ENCODE results near the gene ACSL6. TPM values are rescaled to one million over a fixed set of nuclear protein-coding genes. Genes with fewer than 3 reads are reported as not detected.

The ACSL6 gene
- total and polyA plus RNA-seq, 2 donors from 2014 or later, result 1.4 to 2.1 TPM

DNA sequence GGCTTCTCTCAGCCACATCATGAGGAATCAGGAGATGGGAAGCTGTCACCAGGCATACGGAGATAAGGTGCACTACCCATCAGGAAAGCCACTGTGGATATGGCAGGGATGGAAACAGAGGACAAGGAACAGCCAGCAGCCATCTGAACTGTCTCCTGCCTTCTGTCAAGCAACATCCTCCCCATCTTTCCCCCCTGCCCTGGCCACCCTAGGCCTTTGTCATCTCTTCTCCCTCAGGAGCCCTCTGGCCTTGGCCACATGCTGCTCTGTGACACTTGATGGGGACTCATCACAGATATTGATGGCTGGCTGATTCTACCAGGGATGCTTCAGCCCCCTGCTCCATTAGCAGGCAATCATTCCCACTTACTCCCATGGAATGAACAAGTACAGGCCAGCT, 44.9 kb downstream of the ACSL6 start:
- no peaks in the 10 kb centered on the region for H3K36me3 ChIP-seq (ENCODE audit: control insufficient read depth in 2 of 3, insufficient read depth in 3 of 3, low read length in 3 of 3)
- no peaks in the 10 kb centered on the region for H3K27me3 ChIP-seq (ENCODE audit: control insufficient read depth, insufficient read depth, low read length)
- H3K9ac ChIP-seq (ENCODE audit: low read length in 3 of 3), result no peak overlapping the region
- FAIRE-seq (no peak), DNase-seq (no peak)
- H3K4me3 ChIP-seq (ENCODE audit: low read length in 3 of 3), result no peak overlapping the region
- no peaks in the 10 kb centered on the region for H3K9me3 ChIP-seq (ENCODE audit: control insufficient read depth in 2 of 3, insufficient read depth in 1 of 3, low read length in 3 of 3)
- no peak overlapping the region for H3K27ac ChIP-seq (ENCODE audit: low read depth in 2 of 2, low read length in 2 of 2)
- TF ChIP-seq, protein P1, sequence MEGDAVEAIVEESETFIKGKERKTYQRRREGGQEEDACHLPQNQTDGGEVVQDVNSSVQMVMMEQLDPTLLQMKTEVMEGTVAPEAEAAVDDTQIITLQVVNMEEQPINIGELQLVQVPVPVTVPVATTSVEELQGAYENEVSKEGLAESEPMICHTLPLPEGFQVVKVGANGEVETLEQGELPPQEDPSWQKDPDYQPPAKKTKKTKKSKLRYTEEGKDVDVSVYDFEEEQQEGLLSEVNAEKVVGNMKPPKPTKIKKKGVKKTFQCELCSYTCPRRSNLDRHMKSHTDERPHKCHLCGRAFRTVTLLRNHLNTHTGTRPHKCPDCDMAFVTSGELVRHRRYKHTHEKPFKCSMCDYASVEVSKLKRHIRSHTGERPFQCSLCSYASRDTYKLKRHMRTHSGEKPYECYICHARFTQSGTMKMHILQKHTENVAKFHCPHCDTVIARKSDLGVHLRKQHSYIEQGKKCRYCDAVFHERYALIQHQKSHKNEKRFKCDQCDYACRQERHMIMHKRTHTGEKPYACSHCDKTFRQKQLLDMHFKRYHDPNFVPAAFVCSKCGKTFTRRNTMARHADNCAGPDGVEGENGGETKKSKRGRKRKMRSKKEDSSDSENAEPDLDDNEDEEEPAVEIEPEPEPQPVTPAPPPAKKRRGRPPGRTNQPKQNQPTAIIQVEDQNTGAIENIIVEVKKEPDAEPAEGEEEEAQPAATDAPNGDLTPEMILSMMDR (IDR thresholded peaks at IDR 0.05; ENCODE audit: borderline replicate concordance, extremely low read depth, insufficient read depth), result no peak
- intact Hi-C loops (cut with DNase I), result no loop called here
- H3K4me1 ChIP-seq (ENCODE audit: control insufficient read depth in 2 of 3, insufficient read depth in 2 of 3, low read depth in 1 of 3, low read length in 3 of 3), result no peaks in the 10 kb centered on the region

DNA sequence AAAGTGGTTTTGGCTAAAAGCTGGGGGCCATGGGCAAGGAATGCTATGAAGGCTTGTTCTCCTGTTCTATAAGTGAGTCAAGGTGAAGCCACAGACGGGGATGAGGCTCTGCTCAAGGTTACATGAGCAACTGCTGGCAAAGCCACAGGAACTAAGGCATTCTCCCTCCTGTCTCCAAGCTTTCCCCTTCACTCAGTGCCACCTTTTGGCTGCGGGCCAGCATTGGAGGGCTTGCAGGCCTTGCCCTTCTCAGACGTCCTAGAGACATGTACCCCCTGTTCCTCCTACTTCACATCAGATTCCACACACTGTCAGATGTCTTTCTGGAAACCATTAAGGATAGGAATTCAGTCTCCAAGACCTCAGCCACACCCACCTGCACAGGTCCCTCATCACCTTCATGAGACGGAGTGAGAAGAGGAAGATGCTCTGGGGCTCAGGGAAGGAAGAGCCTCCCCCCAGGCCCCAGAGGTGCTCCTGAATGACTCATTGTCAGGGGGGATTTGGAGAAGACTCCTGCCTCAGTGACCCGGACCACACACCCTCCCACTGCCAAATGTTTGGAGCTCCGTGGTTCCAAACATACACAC, 45.5 kb downstream of the ACSL6 start:
- no peaks in the 10 kb centered on the region for H3K4me1 ChIP-seq (ENCODE audit: control insufficient read depth in 2 of 3, insufficient read depth in 2 of 3, low read depth in 1 of 3, low read length in 3 of 3)
- no peaks in the 10 kb centered on the region for H3K36me3 ChIP-seq (ENCODE audit: control insufficient read depth in 2 of 3, insufficient read depth in 3 of 3, low read length in 3 of 3)
- DNase-seq (no peak), FAIRE-seq (no peak)
- H3K4me3 ChIP-seq (ENCODE audit: low read length in 3 of 3), result no peak overlapping the region
- TF ChIP-seq, protein P1 (IDR thresholded peaks at IDR 0.05; ENCODE audit: borderline replicate concordance, extremely low read depth, insufficient read depth), result no peak
- no peaks in the 10 kb centered on the region for H3K27me3 ChIP-seq (ENCODE audit: control insufficient read depth, insufficient read depth, low read length)
- no peak overlapping the region for H3K27ac ChIP-seq (ENCODE audit: low read depth in 2 of 2, low read length in 2 of 2)
- intact Hi-C loops (cut with DNase I), result no loop called here
- no peaks in the 10 kb centered on the region for H3K9me3 ChIP-seq (ENCODE audit: control insufficient read depth in 2 of 3, insufficient read depth in 1 of 3, low read length in 3 of 3)
- H3K9ac ChIP-seq (ENCODE audit: low read length in 3 of 3), result no peak overlapping the region

DNA sequence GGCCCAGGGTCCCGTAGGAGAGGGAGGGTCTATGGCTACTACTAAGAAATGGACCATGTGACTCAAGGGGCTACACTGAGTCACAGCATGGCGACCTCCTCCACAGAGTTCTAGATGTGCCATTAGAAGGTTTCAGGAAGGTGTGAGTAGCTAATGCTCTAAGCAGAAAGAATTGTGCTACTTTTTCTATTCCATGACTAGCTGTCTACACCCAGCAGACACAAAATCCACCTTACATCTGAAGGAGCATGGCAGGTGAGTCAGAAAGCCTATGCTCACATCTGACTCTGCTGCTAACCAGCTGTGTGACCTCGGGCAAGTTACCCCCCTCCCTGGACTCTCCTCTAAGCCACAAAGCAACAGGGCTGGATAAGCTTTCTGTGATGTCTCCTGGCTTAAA, 51.6 kb downstream of the ACSL6 start:
- Histone ChIP-seq H3K9me3 (ENCODE audit: control insufficient read depth in 2 of 3, insufficient read depth in 1 of 3, low read length in 3 of 3) (no peaks in the 10 kb centered on the region), H3K27ac (ENCODE audit: low read depth in 2 of 2, low read length in 2 of 2) (no peak overlapping the region), H3K4me3 (ENCODE audit: low read length in 3 of 3) (no peak overlapping the region), H3K36me3 (ENCODE audit: control insufficient read depth in 2 of 3, insufficient read depth in 3 of 3, low read length in 3 of 3) (no peaks in the 10 kb centered on the region), H3K27me3 (ENCODE audit: control insufficient read depth, insufficient read depth, low read length) (no peaks in the 10 kb centered on the region), H3K4me1 (ENCODE audit: control insufficient read depth in 2 of 3, insufficient read depth in 2 of 3, low read depth in 1 of 3, low read length in 3 of 3) (peaks cover 0 to 9% (median 2%) of the 10 kb centered on the region in 3 donors), H3K9ac (ENCODE audit: low read length in 3 of 3) (no peak overlapping the region)
- intact Hi-C loops (cut with DNase I), result no loop called here
- DNase-seq (no peak), FAIRE-seq (no peak)
- TF ChIP-seq, protein P1 (IDR thresholded peaks at IDR 0.05; ENCODE audit: borderline replicate concordance, extremely low read depth, insufficient read depth), result no peak

DNA sequence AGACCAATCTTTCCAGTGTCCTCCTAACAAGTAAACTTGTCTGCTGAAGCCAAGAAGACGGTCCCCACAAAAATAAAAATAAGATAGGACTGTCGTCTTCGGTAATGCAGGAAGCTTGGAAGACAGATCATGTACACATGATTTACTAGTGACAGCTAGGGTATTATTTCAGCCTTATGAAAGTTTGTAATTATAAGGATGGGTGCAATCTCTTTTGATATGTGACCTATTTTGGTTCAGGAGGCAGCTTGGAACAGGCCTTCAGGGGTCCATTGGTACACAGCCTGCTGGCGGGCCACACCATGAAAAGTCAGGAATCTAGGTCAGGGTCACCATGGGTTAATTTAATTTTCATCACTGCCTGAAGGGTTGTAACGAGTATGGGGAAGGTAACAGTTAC, 52.3 kb downstream of the ACSL6 start:
- intact Hi-C loops (cut with DNase I), result no loop called here
- Histone ChIP-seq H3K4me3 (ENCODE audit: low read length in 3 of 3) (no peak overlapping the region), H3K9me3 (ENCODE audit: control insufficient read depth in 2 of 3, insufficient read depth in 1 of 3, low read length in 3 of 3) (no peaks in the 10 kb centered on the region), H3K4me1 (ENCODE audit: control insufficient read depth in 2 of 3, insufficient read depth in 2 of 3, low read depth in 1 of 3, low read length in 3 of 3) (peaks cover 0 to 9% (median 2%) of the 10 kb centered on the region in 3 donors), H3K36me3 (ENCODE audit: control insufficient read depth in 2 of 3, insufficient read depth in 3 of 3, low read length in 3 of 3) (no peaks in the 10 kb centered on the region), H3K27ac (ENCODE audit: low read depth in 2 of 2, low read length in 2 of 2) (no peak overlapping the region), H3K9ac (ENCODE audit: low read length in 3 of 3) (no peak overlapping the region), H3K27me3 (ENCODE audit: control insufficient read depth, insufficient read depth, low read length) (no peaks in the 10 kb centered on the region)
- FAIRE-seq (no peak), DNase-seq (no peak)
- TF ChIP-seq, protein P1 (IDR thresholded peaks at IDR 0.05; ENCODE audit: borderline replicate concordance, extremely low read depth, insufficient read depth), result no peak
